K562 (cell line): Measurements from ENCODE around the gene GCK. TPM values are rescaled to one million over a fixed set of nuclear protein-coding genes. Genes with fewer than 3 reads are reported as not detected.

Experiments
- CHD7 ChIP-seq: fragments of 200-600 bp; sonication (generic); IDR thresholded peaks from one replicate; pipeline ENCODE4 v1.6.1; 2012; ENCODE audit warnings: mild to moderate bottlenecking, low read depth, low read length, inconsistent platforms
- DMBX1 ChIP-seq: fragments of 250-450 bp; sonication (Bioruptor Pico); IDR thresholded peaks from 2 replicates; pipeline ENCODE4 v1.8.0; 2022; ENCODE audit warnings: inconsistent platforms, mild to moderate bottlenecking, moderate library complexity, borderline replicate concordance
- GATAD2B ChIP-seq: fragments of 450-650 bp; IDR thresholded peaks from 2 replicates; pipeline ENCODE4 v1.6.1; 2017; ENCODE audit warnings: mild to moderate bottlenecking, borderline replicate concordance
- GTF3C2 ChIP-seq: IDR thresholded peaks from 3 replicates; pipeline ENCODE4 v1.6.1; 2011; ENCODE audit warnings: borderline replicate concordance, mild to moderate bottlenecking, moderate library complexity; ENCODE audit not compliant: insufficient read length; ENCODE audit errors: extremely low read depth
- MAFK ChIP-seq: IDR thresholded peaks from 2 replicates; pipeline ENCODE4 v1.6.1; 2011; ENCODE audit warnings: low read length, improper control_type of control experiment
- MEIS2 ChIP-seq: fragments of 450-650 bp; IDR thresholded peaks from 2 replicates; pipeline ENCODE4 v1.6.1; 2014; ENCODE audit warnings: mild to moderate bottlenecking; ENCODE audit not compliant: partially characterized antibody
- NRF1 ChIP-seq, 2 experiments: fragments of 450-650 bp; IDR thresholded peaks in 1 of 2; conservative IDR thresholded peaks in 1 of 2; 2 replicates each; pipeline ENCODE4 v1.6.1; 2014; ENCODE audit warnings: mild to moderate bottlenecking in 2 of 2
- PHB ChIP-seq: fragments of 250-450 bp; sonication (Bioruptor Pico); IDR thresholded peaks from 2 replicates; pipeline ENCODE4 v1.5.0; 2021
- PURB ChIP-seq: sonication (generic); formaldehyde crosslinking; IDR thresholded peaks from 2 replicates; pipeline ENCODE4 v1.9.0; 2021; ENCODE audit warnings: low read depth, mild to moderate bottlenecking, missing genetic modification reagents
- TAF1 ChIP-seq: IDR thresholded peaks from 2 replicates; pipeline ENCODE4 v1.6.1; 2011; ENCODE audit warnings: mild to moderate bottlenecking, low read length, moderate library complexity; ENCODE audit not compliant: insufficient read depth, control insufficient read depth, severe bottlenecking; ENCODE audit errors: extremely low read depth
- TGIF2 ChIP-seq: sonication (generic); formaldehyde crosslinking; IDR thresholded peaks from 2 replicates; pipeline ENCODE4 v1.8.1; 2022; ENCODE audit warnings: mild to moderate bottlenecking, missing genetic modification reagents, moderate library complexity
- ZNF41 ChIP-seq: fragments of 250-450 bp; sonication (Bioruptor Pico); conservative IDR thresholded peaks from 2 replicates; pipeline ENCODE4 v1.4.0; 2020; ENCODE audit warnings: mild to moderate bottlenecking
- ZNF57 ChIP-seq: fragments of 450-650 bp; formaldehyde crosslinking; IDR thresholded peaks from 2 replicates; pipeline ENCODE4 v1.4.0; 2020; ENCODE audit warnings: mild to moderate bottlenecking, moderate library complexity
- polyA plus RNA-seq, 8 experiments: library from polyadenylated mRNA; depleted of rRNA in 4 of 8; stranded (reverse) in 5 of 8; unstranded in 3 of 8; fragments of >200 nt; fragmentation: Nextera tagmentation in 2 of 8; fragmentation: Illumina TruSeq in 1 of 8; extraction: Ambion mirVana in 2 of 8; extraction: Trizol in 1 of 8; gene quantifications; 2 replicates each; pipeline versions ENCODE4 v1.2.1 to v1.2.3, GENCODE V29; 2011 to 2014; ENCODE audit warnings: inconsistent platforms in 1 of 8, missing spikeins in 1 of 8
- total RNA-seq, 7 experiments: library from RNA; depleted of rRNA in 6 of 7; stranded (reverse); fragments of >200 nt in 6 of 7; fragmentation: Illumina TruSeq in 2 of 7; extraction: Trizol in 2 of 7; gene quantifications; 2 replicates each; pipeline versions ENCODE4 v1.2.1 to v1.2.3, GENCODE V29; 2011 to 2021; ENCODE audit warnings: low replicate concordance in 1 of 7

The GCK gene
- total and polyA plus RNA-seq, 9 of the 15 experiments (the other 6 are each of a cell fraction or from before 2014, with no cell fraction given), result 0.11 to 0.55 (median 0.16) TPM; not detected in 3

GRCh38 chr7:44200699-44201461 lies 11.6 kb upstream of the GCK start, which contains the start of gene YKT6 (continued):
- peak; percentile 65 for TF ChIP-seq CHD7
- TF ChIP-seq MEIS2, result no peak
- no peak for TF ChIP-seq GTF3C2
- TF ChIP-seq ZNF41 (CRISPR knock-in tag), result no peak
- TF ChIP-seq MAFK, result no peak
- TF ChIP-seq PHB (CRISPR knock-in tag), result no peak
- peak; percentile 92 for TF ChIP-seq TAF1
- peak; percentile 43 to 49 for TF ChIP-seq NRF1 (conservative IDR thresholded peaks at IDR 0.05 in 1 of 2, IDR thresholded peaks at IDR 0.05 in 1 of 2)
- TF ChIP-seq GATAD2B, result peak; percentile 8; the same call in 1 of the 2 replicates
- no peak for TF ChIP-seq ZNF57
- no peak for TF ChIP-seq TGIF2
- no peak for TF ChIP-seq PURB (CRISPR knock-in tag)
- TF ChIP-seq DMBX1 (CRISPR knock-in tag), result no peak
